Dedifferentiated amniotic fluid mesenchymal stem cell (primary cell): ENCODE results near the gene SCCPDH.

Experiments
- DNase-seq: peaks from one replicate; pipeline ENCODE4 v3.0.0-alpha.2; 2016; ENCODE audit errors: extremely low spot score

SCCPDH gene

GRCh38 chr1:246785494-246786111 lies 61.4 kb downstream of the SCCPDH start:
- DNase-seq: no peak

GRCh38 chr1:246786606-246787238 lies 62.5 kb downstream of the SCCPDH start:
- no peak for DNase-seq

GRCh38 chr1:246787781-246788513 lies 63.7 kb downstream of the SCCPDH start:
- no peak for DNase-seq

GRCh38 chr1:246788895-246789338 lies 64.7 kb downstream of the SCCPDH start:
- no peak for DNase-seq

- DNase-seq: no peak
These were observed 65.5 kb downstream of the SCCPDH start for GRCh38 chr1:246789454-246790339.

GRCh38 chr1:246790364-246790763 lies 66.2 kb downstream of the SCCPDH start:
- DNase-seq: no peak

GRCh38 chr1:246790833-246791232 lies 66.6 kb downstream of the SCCPDH start:
- DNase-seq: no peak

GRCh38 chr1:246791303-246791918 lies 67.2 kb downstream of the SCCPDH start:
- DNase-seq: no peak

- DNase-seq: no peak
These were observed 68.4 kb downstream of the SCCPDH start for GRCh38 chr1:246792603-246793002.

GRCh38 chr1:246793356-246793896 lies 69.2 kb downstream of the SCCPDH start:
- no peak for DNase-seq

- no peak for DNase-seq
These were observed 70.0 kb downstream of the SCCPDH start for GRCh38 chr1:246794048-246794827.

GRCh38 chr1:246794828-246795671 lies 70.8 kb downstream of the SCCPDH start:
- no peak for DNase-seq

GRCh38 chr1:246795906-246796694 lies 71.9 kb downstream of the SCCPDH start:
- no peak for DNase-seq

- no peak for DNase-seq
These were observed 72.9 kb downstream of the SCCPDH start for GRCh38 chr1:246797157-246797556.

- no peak for DNase-seq
These were observed 73.4 kb downstream of the SCCPDH start for GRCh38 chr1:246797597-246797996.

GRCh38 chr1:246798107-246798506 lies 73.9 kb downstream of the SCCPDH start:
- DNase-seq: no peak

GRCh38 chr1:246798606-246799496 lies 74.6 kb downstream of the SCCPDH start:
- DNase-seq: no peak

- DNase-seq: no peak
These were observed 76.1 kb downstream of the SCCPDH start for GRCh38 chr1:246800356-246800755.
